HEK293 (cell line): ENCODE results near the gene THTPA.

Experiments used
- CTCF ChIP-seq: fragments of 450-650 bp; formaldehyde crosslinking; IDR thresholded peaks from 2 replicates; pipeline ENCODE4 v1.5.1; 2016; ENCODE audit warnings: missing biosample characterization, missing genetic modification characterization
- ZBTB8A ChIP-seq: fragments of 450-650 bp; formaldehyde crosslinking; IDR thresholded peaks from 2 replicates; pipeline ENCODE4 v1.5.1; 2016; ENCODE audit warnings: missing biosample characterization, missing genetic modification characterization
- ZNF274 ChIP-seq, 2 experiments: fragments of 200-500 bp in 1 of 2; fragments of 450-650 bp in 1 of 2; sonication (Bioruptor generic) in 1 of 2; formaldehyde crosslinking in 1 of 2; IDR thresholded peaks; 2 replicates each; pipeline versions ENCODE4 v1.5.1 to v1.6.1; 2014 to 2016; ENCODE audit warnings: borderline replicate concordance in 1 of 2, inconsistent platforms in 1 of 2, low read length in 1 of 2, missing biosample characterization in 1 of 2, missing genetic modification characterization in 1 of 2
- ZNF354C ChIP-seq: fragments of 450-650 bp; formaldehyde crosslinking; IDR thresholded peaks from 2 replicates; pipeline ENCODE4 v1.5.1; 2016; ENCODE audit warnings: missing biosample characterization, missing genetic modification characterization, low read depth, borderline replicate concordance
- TF ChIP-seq, protein P1 (sequence below): fragments of 450-650 bp; formaldehyde crosslinking; IDR thresholded peaks from 2 replicates; pipeline ENCODE4 v1.5.1; 2016; ENCODE audit warnings: missing biosample characterization, missing genetic modification characterization
- TF ChIP-seq, protein P2 (sequence below): fragments of 450-650 bp; formaldehyde crosslinking; IDR thresholded peaks from 2 replicates; pipeline ENCODE4 v1.5.1; 2016; ENCODE audit warnings: missing biosample characterization, missing genetic modification characterization

GRCh38 chr14:23603103-23603502 lies 47.0 kb downstream of the THTPA start:
- TF ChIP-seq ZNF354C = no peak
- TF ChIP-seq CTCF = no peak
- TF ChIP-seq, protein P1, sequence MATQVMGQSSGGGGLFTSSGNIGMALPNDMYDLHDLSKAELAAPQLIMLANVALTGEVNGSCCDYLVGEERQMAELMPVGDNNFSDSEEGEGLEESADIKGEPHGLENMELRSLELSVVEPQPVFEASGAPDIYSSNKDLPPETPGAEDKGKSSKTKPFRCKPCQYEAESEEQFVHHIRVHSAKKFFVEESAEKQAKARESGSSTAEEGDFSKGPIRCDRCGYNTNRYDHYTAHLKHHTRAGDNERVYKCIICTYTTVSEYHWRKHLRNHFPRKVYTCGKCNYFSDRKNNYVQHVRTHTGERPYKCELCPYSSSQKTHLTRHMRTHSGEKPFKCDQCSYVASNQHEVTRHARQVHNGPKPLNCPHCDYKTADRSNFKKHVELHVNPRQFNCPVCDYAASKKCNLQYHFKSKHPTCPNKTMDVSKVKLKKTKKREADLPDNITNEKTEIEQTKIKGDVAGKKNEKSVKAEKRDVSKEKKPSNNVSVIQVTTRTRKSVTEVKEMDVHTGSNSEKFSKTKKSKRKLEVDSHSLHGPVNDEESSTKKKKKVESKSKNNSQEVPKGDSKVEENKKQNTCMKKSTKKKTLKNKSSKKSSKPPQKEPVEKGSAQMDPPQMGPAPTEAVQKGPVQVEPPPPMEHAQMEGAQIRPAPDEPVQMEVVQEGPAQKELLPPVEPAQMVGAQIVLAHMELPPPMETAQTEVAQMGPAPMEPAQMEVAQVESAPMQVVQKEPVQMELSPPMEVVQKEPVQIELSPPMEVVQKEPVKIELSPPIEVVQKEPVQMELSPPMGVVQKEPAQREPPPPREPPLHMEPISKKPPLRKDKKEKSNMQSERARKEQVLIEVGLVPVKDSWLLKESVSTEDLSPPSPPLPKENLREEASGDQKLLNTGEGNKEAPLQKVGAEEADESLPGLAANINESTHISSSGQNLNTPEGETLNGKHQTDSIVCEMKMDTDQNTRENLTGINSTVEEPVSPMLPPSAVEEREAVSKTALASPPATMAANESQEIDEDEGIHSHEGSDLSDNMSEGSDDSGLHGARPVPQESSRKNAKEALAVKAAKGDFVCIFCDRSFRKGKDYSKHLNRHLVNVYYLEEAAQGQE = no peak
- TF ChIP-seq, protein P2, sequence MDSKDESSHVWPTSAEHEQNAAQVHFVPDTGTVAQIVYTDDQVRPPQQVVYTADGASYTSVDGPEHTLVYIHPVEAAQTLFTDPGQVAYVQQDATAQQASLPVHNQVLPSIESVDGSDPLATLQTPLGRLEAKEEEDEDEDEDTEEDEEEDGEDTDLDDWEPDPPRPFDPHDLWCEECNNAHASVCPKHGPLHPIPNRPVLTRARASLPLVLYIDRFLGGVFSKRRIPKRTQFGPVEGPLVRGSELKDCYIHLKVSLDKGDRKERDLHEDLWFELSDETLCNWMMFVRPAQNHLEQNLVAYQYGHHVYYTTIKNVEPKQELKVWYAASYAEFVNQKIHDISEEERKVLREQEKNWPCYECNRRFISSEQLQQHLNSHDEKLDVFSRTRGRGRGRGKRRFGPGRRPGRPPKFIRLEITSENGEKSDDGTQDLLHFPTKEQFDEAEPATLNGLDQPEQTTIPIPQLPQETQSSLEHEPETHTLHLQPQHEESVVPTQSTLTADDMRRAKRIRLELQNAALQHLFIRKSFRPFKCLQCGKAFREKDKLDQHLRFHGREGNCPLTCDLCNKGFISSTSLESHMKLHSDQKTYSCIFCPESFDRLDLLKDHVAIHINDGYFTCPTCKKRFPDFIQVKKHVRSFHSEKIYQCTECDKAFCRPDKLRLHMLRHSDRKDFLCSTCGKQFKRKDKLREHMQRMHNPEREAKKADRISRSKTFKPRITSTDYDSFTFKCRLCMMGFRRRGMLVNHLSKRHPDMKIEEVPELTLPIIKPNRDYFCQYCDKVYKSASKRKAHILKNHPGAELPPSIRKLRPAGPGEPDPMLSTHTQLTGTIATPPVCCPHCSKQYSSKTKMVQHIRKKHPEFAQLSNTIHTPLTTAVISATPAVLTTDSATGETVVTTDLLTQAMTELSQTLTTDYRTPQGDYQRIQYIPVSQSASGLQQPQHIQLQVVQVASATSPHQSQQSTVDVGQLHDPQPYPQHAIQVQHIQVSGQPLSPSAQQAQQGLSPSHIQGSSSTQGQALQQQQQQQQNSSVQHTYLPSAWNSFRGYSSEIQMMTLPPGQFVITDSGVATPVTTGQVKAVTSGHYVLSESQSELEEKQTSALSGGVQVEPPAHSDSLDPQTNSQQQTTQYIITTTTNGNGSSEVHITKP (tag by site-specific recombination) = no peak
- TF ChIP-seq ZNF274 (IDR thresholded peaks at IDR 0.05; ENCODE audit: low read length) = no peak
- no peak for TF ChIP-seq ZNF274 (tag by site-specific recombination; IDR thresholded peaks at IDR 0.05; ENCODE audit: borderline replicate concordance)
- TF ChIP-seq ZBTB8A (tag by site-specific recombination) = no peak
